GM19452 (cell line): Measurements from ENCODE around the gene IL6R.

Source experiments
- ATAC-seq: cut with Tn5 transposase; IDR thresholded peaks from one replicate; pipeline ENCODE4 v1.9.1; 2021; ENCODE audit not compliant: unreplicated experiment

Gene IL6R

DNA sequence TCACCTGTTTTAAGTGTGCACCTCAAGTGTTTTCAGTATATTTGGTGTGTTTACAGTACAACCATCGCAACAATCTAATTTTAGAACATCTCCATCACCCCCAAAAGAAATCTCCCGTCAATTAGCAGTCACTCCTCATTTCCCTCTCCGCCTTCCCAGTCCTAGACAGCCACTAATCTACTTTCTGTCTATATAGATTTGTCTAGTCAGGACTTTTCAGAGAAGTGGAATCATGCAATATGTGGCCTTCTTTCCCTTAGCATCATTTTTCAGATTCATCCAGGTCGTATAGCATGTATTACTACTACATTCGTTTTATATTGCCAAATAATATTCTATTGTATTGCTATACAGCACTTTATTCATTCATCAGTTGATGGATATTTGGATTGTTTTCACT lies 98.8 kb downstream of the IL6R start:
- no peak for ATAC-seq

DNA sequence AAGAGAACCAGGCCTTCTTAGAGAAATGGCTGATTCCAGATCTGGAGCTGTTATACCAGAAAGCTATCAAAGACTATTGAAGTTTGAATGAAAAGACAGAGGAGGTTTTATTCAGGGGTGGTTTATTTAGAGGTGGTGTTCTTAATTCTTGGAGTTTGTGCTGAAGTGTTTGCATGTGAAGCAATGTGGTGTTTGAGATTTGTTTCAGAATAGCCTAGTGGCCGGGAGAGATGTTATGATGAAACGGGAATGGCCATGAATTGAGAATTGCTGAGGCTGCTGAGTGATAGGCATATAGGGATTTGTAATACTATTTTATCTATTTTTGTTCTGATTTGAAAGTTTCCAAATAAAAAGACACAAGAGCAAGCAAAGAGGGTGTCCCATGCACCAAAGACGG lies 107.6 kb downstream of the IL6R start:
- no peak for ATAC-seq

DNA sequence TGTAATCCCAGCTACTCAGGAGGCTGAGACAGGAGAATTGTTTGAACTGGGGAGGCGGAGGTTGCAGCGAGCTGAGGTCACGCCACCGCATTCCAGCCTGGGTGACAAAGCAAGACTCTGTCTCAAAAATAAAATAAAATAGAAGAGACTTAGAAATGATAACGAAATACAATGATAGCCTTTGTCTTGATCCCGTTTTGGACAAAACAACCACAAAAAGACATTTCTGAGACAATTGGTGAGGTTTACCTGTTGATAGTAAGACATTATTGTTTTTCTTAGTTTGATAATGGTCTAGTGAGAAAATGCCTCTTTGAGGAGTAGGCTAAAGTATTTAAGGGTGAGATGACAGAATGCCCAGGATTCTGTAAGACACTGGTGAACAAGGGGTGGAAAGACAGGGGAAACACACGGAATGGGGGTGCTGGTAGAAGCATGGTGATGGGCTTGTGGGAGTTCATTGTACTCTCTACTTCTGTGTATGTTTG lies 109.0 kb downstream of the IL6R start:
- no peak for ATAC-seq

DNA sequence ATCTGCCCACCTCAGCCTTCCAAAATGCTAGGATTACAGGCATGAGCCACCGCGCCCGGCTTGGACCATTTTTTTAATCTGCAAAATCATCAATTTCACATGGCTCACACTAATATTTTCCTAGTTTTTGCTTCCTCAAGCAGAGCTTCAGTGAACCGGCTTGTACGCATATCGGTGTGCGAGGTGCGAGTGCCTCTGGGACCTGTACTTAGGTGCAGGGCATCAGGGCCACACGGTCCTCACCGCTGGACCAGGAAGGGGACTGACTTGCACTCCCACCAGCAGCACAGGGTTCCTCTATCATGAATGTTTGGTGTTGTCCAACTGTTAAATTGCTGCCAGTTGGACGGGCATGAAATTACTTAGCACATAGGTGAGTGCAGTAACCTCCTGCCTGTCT lies 112.5 kb downstream of the IL6R start:
- ATAC-seq, result no peak
